ENCODE results near the gene GLYR1.

DNA sequence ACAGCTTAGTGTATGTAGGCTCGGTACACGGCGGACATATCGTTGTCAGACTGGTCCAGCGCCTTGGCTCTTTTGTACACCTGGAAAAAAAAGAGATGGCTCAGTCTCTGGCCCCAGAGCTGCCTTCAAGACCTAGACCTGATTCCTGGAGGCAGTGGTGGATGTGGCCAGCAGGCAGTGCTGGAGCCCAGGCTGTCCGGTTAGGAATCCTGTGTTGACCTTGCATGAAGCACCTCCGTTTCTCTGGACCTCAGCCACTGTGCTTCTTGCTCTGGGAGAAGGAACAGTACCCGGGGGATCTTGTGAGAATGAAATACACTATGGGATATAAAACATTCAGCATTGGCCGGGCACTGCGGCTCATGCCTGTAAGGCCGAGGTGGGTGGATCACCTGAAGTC, 41.9 kb downstream of the GLYR1 start:
- no peak for TF ChIP-seq GLIS1 (tag by site-specific recombination; IDR thresholded peaks at IDR 0.05)
- no peak for TF ChIP-seq ZBTB8A (tag by site-specific recombination; IDR thresholded peaks at IDR 0.05)
- TF ChIP-seq ZNF792 (tag by site-specific recombination; IDR thresholded peaks at IDR 0.05), result no peak
- no peak for TF ChIP-seq TRIM28 (IDR thresholded peaks at IDR 0.05; ENCODE audit: borderline replicate concordance, low read length)
- TF ChIP-seq, protein P1, sequence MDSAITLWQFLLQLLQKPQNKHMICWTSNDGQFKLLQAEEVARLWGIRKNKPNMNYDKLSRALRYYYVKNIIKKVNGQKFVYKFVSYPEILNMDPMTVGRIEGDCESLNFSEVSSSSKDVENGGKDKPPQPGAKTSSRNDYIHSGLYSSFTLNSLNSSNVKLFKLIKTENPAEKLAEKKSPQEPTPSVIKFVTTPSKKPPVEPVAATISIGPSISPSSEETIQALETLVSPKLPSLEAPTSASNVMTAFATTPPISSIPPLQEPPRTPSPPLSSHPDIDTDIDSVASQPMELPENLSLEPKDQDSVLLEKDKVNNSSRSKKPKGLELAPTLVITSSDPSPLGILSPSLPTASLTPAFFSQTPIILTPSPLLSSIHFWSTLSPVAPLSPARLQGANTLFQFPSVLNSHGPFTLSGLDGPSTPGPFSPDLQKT (IDR thresholded peaks at IDR 0.05; ENCODE audit: borderline replicate concordance, low read depth, low read length), result no peak
- no peak for TF ChIP-seq ZNF433 (tag by site-specific recombination; IDR thresholded peaks at IDR 0.05; ENCODE audit: low read depth)
- TF ChIP-seq REPIN1 (tag by site-specific recombination; IDR thresholded peaks at IDR 0.05; ENCODE audit: low read depth), result no peak
- TF ChIP-seq ZNF629 (tag by site-specific recombination; IDR thresholded peaks at IDR 0.05), result no peak
- TF ChIP-seq, protein P2, sequence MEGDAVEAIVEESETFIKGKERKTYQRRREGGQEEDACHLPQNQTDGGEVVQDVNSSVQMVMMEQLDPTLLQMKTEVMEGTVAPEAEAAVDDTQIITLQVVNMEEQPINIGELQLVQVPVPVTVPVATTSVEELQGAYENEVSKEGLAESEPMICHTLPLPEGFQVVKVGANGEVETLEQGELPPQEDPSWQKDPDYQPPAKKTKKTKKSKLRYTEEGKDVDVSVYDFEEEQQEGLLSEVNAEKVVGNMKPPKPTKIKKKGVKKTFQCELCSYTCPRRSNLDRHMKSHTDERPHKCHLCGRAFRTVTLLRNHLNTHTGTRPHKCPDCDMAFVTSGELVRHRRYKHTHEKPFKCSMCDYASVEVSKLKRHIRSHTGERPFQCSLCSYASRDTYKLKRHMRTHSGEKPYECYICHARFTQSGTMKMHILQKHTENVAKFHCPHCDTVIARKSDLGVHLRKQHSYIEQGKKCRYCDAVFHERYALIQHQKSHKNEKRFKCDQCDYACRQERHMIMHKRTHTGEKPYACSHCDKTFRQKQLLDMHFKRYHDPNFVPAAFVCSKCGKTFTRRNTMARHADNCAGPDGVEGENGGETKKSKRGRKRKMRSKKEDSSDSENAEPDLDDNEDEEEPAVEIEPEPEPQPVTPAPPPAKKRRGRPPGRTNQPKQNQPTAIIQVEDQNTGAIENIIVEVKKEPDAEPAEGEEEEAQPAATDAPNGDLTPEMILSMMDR (tag by site-specific recombination; IDR thresholded peaks at IDR 0.05), result no peak
- TF ChIP-seq ZNF239 (tag by site-specific recombination; IDR thresholded peaks at IDR 0.05), result no peak
- no peak for TF ChIP-seq ZNF175 (tag by site-specific recombination; IDR thresholded peaks at IDR 0.05)
- TF ChIP-seq ZNF133 (tag by site-specific recombination; IDR thresholded peaks at IDR 0.05), result no peak
- TF ChIP-seq ZNF24 (tag by site-specific recombination; IDR thresholded peaks at IDR 0.05), result no peak
